HepG2 (cell line): ENCODE data around the gene NLGN2. TPM values are rescaled to one million over a fixed set of nuclear protein-coding genes. Genes with fewer than 3 reads are reported as not detected.

Experiments used
- ATAC-seq: fragments of 200-7000 bp; cut with Tn5 transposase; 3 replicates; pipeline ENCODE4 v1.9.1; 2020; ENCODE audit warnings: mild to moderate bottlenecking, moderate library complexity
- BruUV-seq: library from RNA; stranded (reverse); fragments of 400-500 nt; replicated peaks from 2 replicates; lab custom pipeline; 2021; lab: Mats Ljungman, UMichigan
- CTCF ChIA-PET: fragments of 300-600 bp; formaldehyde crosslinking; extraction: SDS; loops from one replicate; lab custom pipeline; 2021; ENCODE audit warnings: low total read pairs, inconsistent platforms, low intra/inter-chr PET ratio; lab: Yijun Ruan, JAX
- POLR2A ChIA-PET: fragments of 350-600 bp; sonication (Branson Sonifier 250); formaldehyde crosslinking; loops from one replicate; lab custom pipeline; 2020; ENCODE audit warnings: antibody characterized with exemption, inconsistent platforms; lab: Yijun Ruan, JAX
- DNase-seq: peaks from one replicate; pipeline ENCODE4 v3.0.0-alpha.2; 2015; ENCODE audit warnings: low spot score
- FAIRE-seq: peaks from 3 replicates; lab custom pipeline; 2011; peaks lifted over from hg19 to GRCh38; lab: Jason Lieb, UNC
- H2AFZ ChIP-seq: one replicate; pipeline ENCODE4 v1.6.1; 2011; ENCODE audit warnings: low read length, inconsistent platforms
- H3K27ac ChIP-seq: fragments of 300-600 bp; 3 replicates; pipeline ENCODE4 v1.8.0; 2011; ENCODE audit warnings: mixed run types, mild to moderate bottlenecking, mixed read lengths, low read length, inconsistent platforms; ENCODE audit not compliant: insufficient read depth; ENCODE audit errors: extremely low read length
- H3K27me3 ChIP-seq, 2 experiments: fragments of 200-600 bp in 1 of 2; 2 replicates in 1 of 2; 3 replicates in 1 of 2; pipeline versions ENCODE4 v1.6.0 to v1.8.0; 2011; ENCODE audit warnings: low read length in 2 of 2, mild to moderate bottlenecking in 2 of 2, moderate library complexity in 2 of 2, inconsistent platforms in 1 of 2; ENCODE audit not compliant: insufficient read depth in 2 of 2, control insufficient read depth in 1 of 2
- H3K36me3 ChIP-seq, 2 experiments: fragments of 200-600 bp in 1 of 2; replicated peaks in 1 of 2; 2 replicates in 1 of 2; 3 replicates in 1 of 2; pipeline versions ENCODE4 v1.5.1 to v1.8.0; 2011; ENCODE audit warnings: low read length in 2 of 2, inconsistent platforms in 1 of 2; ENCODE audit not compliant: insufficient read depth in 2 of 2, control insufficient read depth in 1 of 2
- H3K4me1 ChIP-seq: 2 replicates; pipeline ENCODE4 v1.5.1; 2012; ENCODE audit warnings: low read length, inconsistent platforms; ENCODE audit not compliant: insufficient read depth
- H3K4me2 ChIP-seq: 2 replicates; pipeline ENCODE4 v1.6.0; 2011; ENCODE audit warnings: low read depth, low read length, inconsistent platforms
- H3K4me3 ChIP-seq, 3 experiments: fragments of 200-600 bp in 1 of 3; sonication (generic), shearing (Covaris generic) in 1 of 3; replicated peaks in 1 of 3; 2 replicates each; pipeline ENCODE4 v1.5.1; 2011 to 2016; ENCODE audit warnings: low read length in 3 of 3, inconsistent platforms in 2 of 3, low read depth in 2 of 3, mild to moderate bottlenecking in 2 of 3, control low read depth in 1 of 3, mixed read lengths in 1 of 3; ENCODE audit not compliant: insufficient read depth in 1 of 3
- H3K79me2 ChIP-seq: one replicate; pipeline ENCODE4 v1.6.1; 2011; ENCODE audit warnings: low read length, inconsistent platforms; ENCODE audit not compliant: insufficient read depth
- H3K9ac ChIP-seq: 2 replicates; pipeline ENCODE4 v1.6.0; 2011; ENCODE audit warnings: mild to moderate bottlenecking, low read depth, low read length, inconsistent platforms; ENCODE audit not compliant: insufficient read depth
- H3K9me3 ChIP-seq: 2 replicates; pipeline ENCODE4 v1.5.1; 2012; ENCODE audit warnings: mild to moderate bottlenecking, low read length
- H4K20me1 ChIP-seq: 2 replicates; pipeline ENCODE4 v1.6.0; 2011; ENCODE audit warnings: inconsistent platforms, mild to moderate bottlenecking, low read length, moderate library complexity; ENCODE audit not compliant: insufficient read depth
- BCLAF1 ChIP-seq: fragments of 450-650 bp; IDR thresholded peaks from 2 replicates; pipeline ENCODE4 v1.6.1; 2017; ENCODE audit warnings: mild to moderate bottlenecking
- HNRNPL ChIP-seq: fragments of 200-400 bp; formaldehyde crosslinking; IDR thresholded peaks from 2 replicates; pipeline ENCODE4 v1.6.1; 2017; ENCODE audit warnings: mild to moderate bottlenecking, low read depth, low read length
- MIXL1 ChIP-seq: IDR thresholded peaks from 2 replicates; pipeline ENCODE4 v1.6.1; 2016
- TFDP2 ChIP-seq: sonication (generic); formaldehyde crosslinking; IDR thresholded peaks from 2 replicates; pipeline ENCODE4 v1.4.0; 2020; ENCODE audit warnings: missing genetic modification reagents
- ZNF143 ChIP-seq: sonication (generic); formaldehyde crosslinking; IDR thresholded peaks from 2 replicates; pipeline ENCODE4 v1.4.0; 2020; ENCODE audit warnings: missing genetic modification reagents
- ZNF407 ChIP-seq: sonication (generic); formaldehyde crosslinking; IDR thresholded peaks from one replicate; pipeline ENCODE4 v1.5.1; 2020; ENCODE audit warnings: mild to moderate bottlenecking, missing genetic modification reagents; ENCODE audit errors: not compliant biosample characterization
- ZNF710 ChIP-seq: sonication (generic); formaldehyde crosslinking; IDR thresholded peaks from 2 replicates; pipeline ENCODE4 v1.5.0; 2020; ENCODE audit warnings: mild to moderate bottlenecking, missing genetic modification reagents, borderline replicate concordance
- ZNF713 ChIP-seq: sonication (generic); formaldehyde crosslinking; IDR thresholded peaks from 2 replicates; pipeline ENCODE4 v1.4.0; 2020; ENCODE audit warnings: mild to moderate bottlenecking, missing genetic modification reagents
- WGBS: methylation state at CpG from one replicate; pipeline ENCODE4 v1.1.6; 2017; ENCODE audit warnings: low lambda C conversion rate; 5-methylcytosine and 5-hydroxymethylcytosine counted together
- in situ Hi-C: cut with HindIII; loops from 2 replicates; pipeline ENCODE4 v1.10.0; 2017; ENCODE audit warnings: low pct_unique_long_range_greater_than_20kb; ENCODE audit not compliant: extremely low pct_ligation_motif_present
- intact Hi-C: fragments of 100-400 bp; cut with micrococcal nuclease; formaldehyde crosslinking; loops from one replicate; pipeline ENCODE4 v1.10.0; 2022; ENCODE audit not compliant: unreplicated experiment
- polyA plus RNA-seq, 8 experiments: library from polyadenylated mRNA; depleted of rRNA in 3 of 8; stranded (reverse) in 7 of 8; unstranded in 1 of 8; fragments of >200 nt; fragmentation: Illumina TruSeq in 4 of 8; extraction: Trizol in 4 of 8; gene quantifications; 2 replicates each; pipeline versions ENCODE4 v1.2.1 to v1.2.3, GENCODE V29; 2011 to 2016; ENCODE audit warnings: low read depth in 4 of 8, missing spikeins in 1 of 8, mixed read lengths in 1 of 8; ENCODE audit not compliant: insufficient read depth in 1 of 8
- total RNA-seq, 5 experiments: library from RNA; depleted of rRNA; stranded (reverse); fragments of >200 nt; fragmentation: Illumina TruSeq; extraction: Trizol; gene quantifications; 2 replicates each; pipeline ENCODE4 v1.2.3, GENCODE V29; 2016; ENCODE audit warnings: low read depth in 1 of 5

NLGN2 gene
- total and polyA plus RNA-seq, 2 of the 13 experiments (the other 11 are each of a cell fraction or from before 2014, with no cell fraction given): 1.9 to 11.0 TPM

- Histone ChIP-seq H3K79me2 (no peaks in the 10 kb centered on the region), H4K20me1 (peaks cover 5% of the 10 kb centered on the region; the same call in 1 of the 2 replicates), H3K27ac (no peak overlapping the region), H3K9me3 (no peaks in the 10 kb centered on the region), H3K9ac (no peak overlapping the region), H3K4me3 (no peak overlapping the region), H2AFZ (no peak overlapping the region), H3K36me3 (peaks cover 0 to 2% of the 10 kb centered on the region in 2 experiments; a peak in 3 of 5 replicates), H3K4me1 (peaks cover 7% of the 10 kb centered on the region; the same call in 1 of the 2 replicates), H3K4me2 (no peak overlapping the region), H3K27me3 (no peaks in the 10 kb centered on the region)
- no peak for DNase-seq
- ATAC-seq: peak; percentile 15; the same call in 2 of the 3 replicates
- BruUV-seq: no TSS peak
- CTCF ChIA-PET: no interaction called here
- FAIRE-seq: no peak
- intact Hi-C loops (no loop called here), in situ Hi-C loops (no loop called here)
- 98% methylated on average over 26 of the region's 44 CpGs for WGBS
- POLR2A ChIA-PET: no interaction called here
- TF ChIP-seq MIXL1 (CRISPR knock-in tag) (no peak), ZNF143 (CRISPR knock-in tag) (no peak), ZNF710 (CRISPR knock-in tag) (no peak), ZNF713 (no peak), ZNF407 (CRISPR knock-in tag) (no peak), TFDP2 (CRISPR knock-in tag) (no peak), BCLAF1 (no peak), HNRNPL (0 out of 2 replicates have a peak, but pooled peaks have one; percentile 32)
Measured at GRCh38 chr17:7462474-7463371, 55.1 kb downstream of the NLGN2 start.
